HG02763 (cell line): ENCODE results near the gene NCOA1.
"Not testable (repeated sequence)": the region's sequence is repeated elsewhere in the genome, so short reads cannot be mapped to it uniquely, and the experiment has no call there.

Experiments
- ATAC-seq: cut with Tn5 transposase; IDR thresholded peaks from one replicate; pipeline ENCODE4 v1.9.1; 2021; ENCODE audit warnings: mild to moderate bottlenecking, moderate library complexity; ENCODE audit not compliant: unreplicated experiment

The NCOA1 gene

GRCh38 chr2:24531610-24532009 lies 40.6 kb downstream of the NCOA1 start:
- ATAC-seq: not testable (repeated sequence)

DNA sequence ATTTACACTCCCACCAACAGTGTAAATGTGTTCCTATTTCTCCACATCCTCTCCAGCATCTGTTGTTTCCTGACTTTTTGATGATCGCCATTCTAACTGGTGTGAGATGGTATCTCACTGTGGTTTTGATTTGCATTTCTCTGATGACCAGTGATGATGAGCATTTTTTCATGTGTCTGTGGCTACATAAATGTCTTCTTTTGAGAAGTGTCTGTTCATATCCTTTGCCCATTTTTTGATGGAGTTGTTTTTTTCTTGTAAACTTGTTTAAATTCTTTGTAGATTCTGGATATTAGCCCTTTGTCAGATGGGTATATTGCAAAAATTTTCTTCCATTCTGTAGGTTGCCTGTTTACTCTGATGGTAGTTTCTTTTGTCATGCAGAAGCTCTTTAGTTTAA lies 41.0 kb downstream of the NCOA1 start:
- ATAC-seq: not testable (repeated sequence)

DNA sequence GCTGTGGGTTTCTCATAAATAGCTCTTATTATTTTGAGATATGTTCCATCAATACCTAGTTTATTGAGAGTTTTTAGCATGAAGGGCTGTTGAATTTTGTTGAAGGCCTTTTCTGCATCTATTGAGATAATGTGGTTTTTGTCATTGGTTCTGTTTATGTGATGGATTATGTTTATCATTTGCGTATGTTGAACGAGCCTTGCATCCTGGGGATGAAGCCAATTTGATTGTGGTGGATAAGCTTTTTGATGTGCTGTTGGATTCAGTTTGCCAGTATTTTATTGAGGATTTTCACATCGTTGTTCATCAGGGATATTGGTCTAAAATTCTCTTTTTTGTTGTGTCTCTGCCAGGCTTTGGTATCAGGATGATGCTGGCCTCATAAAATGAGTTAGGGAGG lies 42.5 kb downstream of the NCOA1 start:
- not testable (repeated sequence) for ATAC-seq

DNA sequence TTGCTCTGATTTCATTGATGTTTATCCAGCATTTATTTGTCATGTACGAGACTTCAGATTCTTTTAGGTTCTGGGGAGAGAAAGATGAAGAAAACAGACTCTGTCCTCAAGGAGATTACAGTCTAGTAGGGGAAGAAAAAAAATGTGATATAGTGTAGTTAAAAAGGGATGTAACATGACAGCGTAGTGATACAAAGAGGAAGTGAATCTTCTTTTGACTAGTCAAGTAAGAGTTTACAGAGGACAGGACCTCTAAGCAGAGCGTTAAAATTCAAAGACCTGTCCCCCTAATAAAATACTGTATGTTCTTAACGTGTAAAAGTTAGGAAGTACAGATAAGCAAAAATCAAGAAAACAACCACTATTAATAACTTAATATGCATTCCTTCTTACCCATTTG lies 47.7 kb downstream of the NCOA1 start:
- ATAC-seq: no peak

DNA sequence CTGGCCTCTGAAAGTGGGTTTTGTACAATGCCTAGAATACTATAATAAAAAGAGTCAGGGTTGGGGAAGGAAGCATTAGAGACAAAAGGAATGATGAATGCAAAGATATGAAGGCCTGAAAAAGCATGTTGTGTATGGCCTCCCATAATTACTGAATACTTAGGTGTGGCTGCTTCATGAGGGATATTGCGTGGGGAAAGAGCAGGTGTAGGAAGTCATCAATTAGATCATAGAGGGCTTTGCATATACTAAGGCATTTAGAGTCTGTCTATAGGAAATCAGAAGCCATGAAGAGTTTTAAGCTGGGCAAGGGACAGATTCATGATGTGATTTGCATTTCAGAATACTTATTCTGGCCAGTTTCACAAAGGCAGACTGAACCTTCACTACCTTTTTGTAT lies 48.2 kb downstream of the NCOA1 start:
- ATAC-seq: no peak

DNA sequence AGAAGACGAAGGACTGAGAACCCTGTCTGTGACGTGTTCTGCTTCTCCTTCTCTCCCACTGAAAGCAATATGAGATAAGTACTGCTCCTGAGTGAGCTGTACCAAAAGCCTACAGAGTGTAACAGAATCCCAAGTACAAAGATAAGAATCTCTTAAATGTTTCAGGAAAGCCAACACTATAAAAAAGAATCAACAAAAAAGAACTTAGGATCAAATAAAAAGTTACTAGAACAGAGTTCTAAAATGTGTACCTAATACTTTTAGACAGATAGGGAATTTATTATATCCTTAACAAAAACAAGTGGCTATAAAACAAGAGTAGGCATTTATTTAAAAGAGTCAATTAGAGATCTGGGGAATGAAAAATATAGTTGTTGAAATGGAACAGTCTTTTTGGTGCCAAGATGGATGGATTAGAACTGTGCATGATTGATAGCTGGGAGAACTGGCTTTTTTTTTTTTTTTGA lies 49.0 kb downstream of the NCOA1 start:
- no peak for ATAC-seq

- no peak for ATAC-seq
Measured at GRCh38 chr2:24541621-24542020, 50.6 kb downstream of the NCOA1 start.

GRCh38 chr2:24542269-24542872 lies 51.3 kb downstream of the NCOA1 start:
- no peak for ATAC-seq

DNA sequence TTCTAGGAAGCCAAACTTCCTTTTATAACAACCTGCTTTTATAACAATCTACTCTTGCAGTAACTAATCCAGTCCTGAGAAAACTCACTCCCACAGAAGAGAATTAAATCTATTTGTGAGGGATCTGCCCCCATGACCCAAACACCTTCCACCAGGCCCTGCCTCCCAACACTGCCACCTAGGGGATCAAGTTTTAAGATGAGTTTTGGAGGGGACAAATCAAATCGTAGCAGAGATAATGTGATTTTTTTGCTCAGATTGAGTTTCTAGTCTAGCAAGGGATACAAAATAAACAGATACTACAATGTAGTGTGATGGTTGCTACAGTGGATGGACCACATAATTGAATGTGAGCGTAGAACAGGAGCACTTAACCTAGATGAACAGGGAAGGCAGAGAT lies 52.2 kb downstream of the NCOA1 start:
- ATAC-seq: no peak

DNA sequence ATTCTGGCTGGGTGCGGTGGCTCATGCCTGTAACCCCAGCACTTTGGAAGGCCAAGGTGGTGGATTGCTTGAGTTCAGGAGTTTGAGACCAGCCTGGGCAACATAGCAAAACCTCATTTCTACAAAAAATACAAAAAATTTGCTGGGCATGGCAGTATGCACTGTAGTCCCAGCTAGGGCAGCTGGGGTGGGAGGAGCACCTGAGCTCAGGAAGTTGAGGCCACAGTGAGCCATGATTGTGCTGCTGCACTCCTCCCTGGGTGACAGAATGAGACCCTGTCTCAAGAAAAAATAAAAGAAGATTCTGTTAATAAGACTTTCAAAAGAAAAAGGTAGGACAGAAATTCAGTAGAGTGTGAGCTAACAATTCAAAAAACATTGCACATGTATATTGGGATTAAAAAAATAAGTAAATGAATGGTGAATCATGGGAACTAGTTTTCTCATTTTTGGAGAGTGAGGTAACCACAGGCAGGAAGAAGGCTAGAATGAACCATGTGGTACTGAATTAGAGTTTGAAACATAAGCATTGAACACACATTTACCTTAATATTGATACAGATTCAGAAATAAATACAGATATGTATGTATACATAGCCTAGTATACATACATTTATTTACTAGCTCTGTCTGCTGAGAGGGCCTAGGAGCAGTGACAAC lies 53.5 kb downstream of the NCOA1 start:
- ATAC-seq: no peak

GRCh38 chr2:24546669-24547068 lies 55.6 kb downstream of the NCOA1 start:
- no peak for ATAC-seq

DNA sequence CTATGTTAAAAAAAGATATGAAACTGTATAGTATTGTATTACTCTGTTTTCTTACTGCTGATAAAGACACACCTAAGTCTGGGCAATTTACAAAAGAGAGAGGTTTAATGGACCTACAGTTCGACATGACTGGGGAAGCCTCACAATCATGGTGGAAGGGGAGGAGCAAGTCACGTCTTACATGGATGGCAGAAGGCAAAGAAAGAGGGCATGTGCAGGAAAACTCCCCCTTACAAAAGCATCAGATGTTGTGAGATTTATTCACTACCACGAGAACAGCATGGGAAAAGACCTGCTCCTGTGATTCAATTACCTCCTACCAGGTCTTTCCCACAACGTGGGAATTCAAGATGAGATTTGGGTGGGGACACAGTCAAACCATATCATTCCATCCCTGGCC lies 57.0 kb downstream of the NCOA1 start:
- no peak for ATAC-seq

DNA sequence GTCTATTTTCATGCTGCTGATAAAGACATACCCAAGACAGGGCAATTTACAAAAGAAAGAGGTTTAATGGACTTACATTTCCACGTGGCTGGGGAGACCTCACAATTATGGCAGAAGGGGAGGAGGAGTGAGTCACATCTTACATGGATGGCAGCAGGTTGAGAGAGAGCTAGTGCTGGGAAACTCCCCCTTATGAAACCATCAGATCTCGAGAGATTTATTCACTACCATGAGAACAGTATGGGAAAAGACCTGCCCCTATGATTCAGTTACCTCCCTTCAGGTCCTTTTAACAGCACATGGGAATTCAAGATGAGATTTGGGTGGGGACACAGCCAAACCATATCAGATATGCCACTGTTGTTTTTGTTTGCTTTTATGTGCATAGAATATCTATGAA lies 59.2 kb downstream of the NCOA1 start:
- not testable (repeated sequence) for ATAC-seq

DNA sequence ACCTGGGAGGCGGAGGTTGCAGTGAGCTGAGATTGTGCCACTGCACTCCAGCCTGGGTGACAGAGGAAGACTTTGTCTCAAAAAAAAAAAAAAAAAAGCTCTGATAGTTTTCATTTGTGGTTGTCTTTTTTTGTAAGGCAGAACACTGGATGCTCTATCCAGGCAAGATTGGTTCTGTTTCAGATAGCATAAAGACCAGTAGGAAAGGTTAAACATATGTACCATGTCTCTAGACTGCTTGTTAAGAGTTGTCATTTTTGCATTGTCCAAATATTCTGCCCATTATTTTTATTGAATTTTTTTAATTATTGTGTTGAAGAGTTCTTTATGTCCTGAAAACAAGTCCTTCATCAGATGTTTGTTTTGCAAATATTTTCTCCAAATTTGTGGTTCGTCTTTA lies 60.0 kb downstream of the NCOA1 start:
- no peak for ATAC-seq

DNA sequence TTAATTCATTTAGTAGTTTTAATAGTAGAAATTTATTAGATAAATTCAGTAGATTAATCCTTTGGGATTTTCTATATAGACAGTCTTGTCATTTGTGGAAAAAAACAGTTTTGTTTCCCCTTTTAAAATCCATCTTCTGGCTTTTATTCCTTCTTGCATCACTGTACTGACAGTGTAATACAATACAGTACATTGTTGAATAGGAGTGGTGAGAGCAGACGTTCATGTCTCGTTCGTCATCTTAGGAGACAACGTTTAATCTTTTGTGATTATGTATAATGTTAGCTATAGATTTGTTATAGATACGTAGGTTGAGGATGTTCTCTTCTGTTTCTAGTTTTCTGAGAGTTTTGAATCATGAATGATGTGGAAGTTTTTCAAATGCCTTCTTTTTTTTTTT lies 61.8 kb downstream of the NCOA1 start:
- no peak for ATAC-seq

DNA sequence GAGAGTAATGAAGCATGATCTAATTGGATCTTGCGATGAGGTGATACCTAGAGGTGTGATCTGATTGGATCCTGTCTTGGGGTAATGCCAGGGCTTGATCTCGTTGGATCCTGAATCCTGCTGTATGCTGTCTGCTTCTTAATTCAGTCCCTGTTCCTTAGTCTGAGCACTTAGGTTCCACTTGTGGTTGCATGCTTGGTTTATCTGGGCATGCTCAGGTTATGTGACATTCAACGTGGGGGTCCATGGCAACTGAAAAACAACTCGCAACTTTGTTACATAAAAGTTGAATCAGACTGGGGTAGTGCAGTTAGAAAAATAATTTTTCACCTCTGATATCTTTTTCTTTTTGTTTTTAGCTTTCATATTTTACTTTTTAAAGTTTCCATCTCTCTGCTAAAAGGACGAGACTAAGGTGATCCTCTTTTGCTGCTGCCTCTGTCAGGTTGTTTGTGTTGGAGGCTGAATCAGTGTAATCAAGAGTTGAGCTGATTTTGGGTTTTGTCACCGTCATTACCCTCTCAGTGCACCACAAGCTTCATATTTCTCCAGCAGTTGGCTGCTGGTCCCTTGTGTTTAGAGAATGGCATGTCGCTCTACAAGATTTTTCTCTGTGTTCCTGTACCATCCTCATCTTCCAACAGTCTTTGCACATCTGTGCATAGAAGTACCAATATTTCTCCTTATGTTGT lies 67.9 kb downstream of the NCOA1 start:
- ATAC-seq: no peak

DNA sequence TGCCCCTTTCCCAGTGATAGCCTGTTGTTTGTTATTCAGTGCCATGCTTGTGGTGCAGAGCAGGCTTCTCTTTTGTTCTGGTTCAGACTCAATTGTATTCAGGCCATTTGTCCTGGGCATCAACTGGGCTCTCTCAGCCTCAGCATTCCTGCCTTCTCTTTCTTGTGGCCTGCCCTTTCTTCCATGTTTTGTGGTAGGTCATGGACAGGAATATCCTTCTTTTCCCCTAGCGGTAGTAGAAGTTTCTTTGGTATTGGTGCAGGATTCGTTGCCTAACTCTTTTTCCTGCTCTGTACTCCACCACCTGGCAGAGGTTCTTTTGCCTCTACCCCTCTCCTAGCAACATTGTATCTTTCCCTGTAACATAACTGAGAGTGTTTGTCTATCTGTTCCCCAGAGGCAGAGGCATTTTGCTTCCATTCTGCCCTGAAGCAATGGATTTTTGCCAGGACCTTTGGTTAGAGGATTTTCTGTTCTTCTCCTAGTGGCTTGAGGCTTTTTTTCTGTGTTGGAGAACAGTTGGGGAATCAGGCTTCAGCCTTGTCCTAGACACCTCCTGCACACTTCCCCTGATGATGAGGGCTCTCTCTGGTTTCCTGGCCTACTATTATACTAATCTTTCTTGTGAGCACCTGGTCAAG lies 68.5 kb downstream of the NCOA1 start:
- no peak for ATAC-seq

DNA sequence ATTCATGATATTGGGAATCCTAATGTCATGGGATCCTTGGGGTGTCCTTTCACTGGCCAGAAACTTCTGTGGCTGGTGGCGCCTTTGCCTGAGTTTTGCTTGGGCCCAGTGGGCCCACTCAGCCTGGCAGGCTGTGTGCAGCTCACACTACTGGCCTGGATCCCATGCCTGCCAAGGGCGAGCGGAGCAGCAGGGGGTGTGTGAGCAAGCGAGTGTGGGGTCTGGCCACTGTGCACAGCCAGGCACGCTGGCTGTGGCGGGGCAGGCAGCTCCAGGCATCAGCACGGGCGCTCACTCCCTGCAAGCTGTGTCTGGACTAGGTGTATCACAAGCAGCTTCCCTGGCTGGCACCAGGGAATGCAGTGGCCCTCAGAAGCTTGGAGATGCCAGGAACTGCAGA lies 74.5 kb downstream of the NCOA1 start:
- ATAC-seq: no peak

DNA sequence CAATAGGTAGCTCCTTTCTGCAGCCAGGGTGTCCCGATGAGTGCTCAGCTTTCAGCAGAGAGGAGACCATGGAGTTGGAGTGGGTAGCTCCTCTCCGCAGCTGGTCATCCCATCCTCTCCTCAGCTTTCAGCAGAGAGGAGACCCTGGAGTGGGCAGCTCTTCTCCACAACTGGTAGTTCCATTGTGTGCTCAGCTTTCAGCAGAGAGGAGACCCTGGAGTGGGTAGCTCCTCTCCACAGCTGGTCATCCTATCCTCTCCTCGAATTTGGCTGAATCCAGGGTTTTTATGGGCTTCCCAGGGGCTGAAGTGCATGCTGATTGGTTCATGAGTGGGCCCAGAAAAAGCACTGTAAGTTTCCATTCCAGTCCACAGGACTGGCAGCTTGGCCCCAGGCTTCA lies 75.2 kb downstream of the NCOA1 start:
- no peak for ATAC-seq

DNA sequence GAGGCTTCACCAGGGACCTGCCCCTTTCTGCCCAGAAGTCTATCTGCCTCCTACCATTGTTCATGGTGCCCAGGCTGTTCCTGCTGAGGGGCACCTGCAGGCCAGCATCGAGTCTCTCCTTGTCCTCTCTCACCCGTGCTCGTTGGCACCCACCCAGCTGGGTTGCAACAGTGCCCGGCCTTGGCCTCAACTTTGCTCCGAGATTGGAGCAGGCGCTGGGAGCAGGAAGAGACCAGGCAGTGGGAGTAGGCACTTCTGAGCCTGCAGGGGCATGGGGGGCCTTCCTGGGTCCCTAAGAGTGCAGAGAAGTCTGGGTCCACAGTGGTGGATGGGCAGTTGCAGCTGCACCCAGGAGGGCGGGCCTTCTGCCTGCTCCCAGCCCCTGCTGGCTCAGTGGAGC lies 75.6 kb downstream of the NCOA1 start:
- no peak for ATAC-seq

- ATAC-seq: no peak
Measured at GRCh38 chr2:24568551-24568950, 77.5 kb downstream of the NCOA1 start.

DNA sequence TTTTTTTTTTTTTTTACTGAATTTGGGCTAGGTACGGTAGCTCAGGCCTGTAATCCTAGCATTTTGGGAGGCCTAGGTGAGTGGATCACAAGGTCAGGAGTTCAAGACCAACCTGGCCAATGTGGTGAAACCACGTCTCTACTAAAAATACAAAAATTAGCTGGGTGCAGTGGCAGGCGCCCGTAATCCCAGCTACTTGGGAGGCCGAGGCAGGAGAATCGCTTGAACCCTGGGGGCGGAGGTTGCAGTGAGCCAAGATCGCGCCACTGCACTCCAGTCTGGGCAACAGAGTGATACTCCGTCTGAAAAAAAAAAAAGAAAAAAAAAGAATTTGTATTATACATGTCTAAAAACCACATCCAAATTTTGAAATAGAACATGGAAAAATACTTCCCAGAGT lies 78.5 kb downstream of the NCOA1 start:
- ATAC-seq: not testable (repeated sequence)
